Stimulated activated CD4-positive, alpha-beta T cell treated with anti-CD3 and anti-CD28 coated beads, Interleukin-12 subunit alpha, Interleukin-12 subunit beta, amount 100 ng/mL, for 4 hours (primary cell): Measurements from ENCODE around the gene SETD5.

Experiments
- DNase-seq: peaks from one replicate; pipeline ENCODE4 v3.0.0-alpha.2; 2020

Gene SETD5

DNA sequence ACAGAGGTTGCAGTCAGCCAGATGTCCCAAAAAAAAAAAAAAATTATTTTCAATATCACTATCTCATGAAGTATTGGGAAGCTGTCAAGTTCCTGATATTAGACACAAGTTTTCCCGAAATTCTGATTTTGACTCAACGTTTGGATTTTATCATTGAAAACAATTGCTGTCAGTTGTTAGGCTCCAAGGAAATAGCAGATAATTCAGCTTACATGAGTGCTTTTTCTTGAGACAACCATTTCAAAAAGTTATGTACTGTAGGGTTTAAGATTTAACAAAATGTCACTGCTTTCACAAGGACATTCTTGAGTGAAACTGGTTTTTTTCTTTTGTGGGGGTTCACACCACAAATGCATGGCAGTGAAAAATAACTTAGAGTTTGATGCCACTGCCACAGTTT, 9.3 kb upstream of the SETD5 start:
- DNase-seq: no peak

DNA sequence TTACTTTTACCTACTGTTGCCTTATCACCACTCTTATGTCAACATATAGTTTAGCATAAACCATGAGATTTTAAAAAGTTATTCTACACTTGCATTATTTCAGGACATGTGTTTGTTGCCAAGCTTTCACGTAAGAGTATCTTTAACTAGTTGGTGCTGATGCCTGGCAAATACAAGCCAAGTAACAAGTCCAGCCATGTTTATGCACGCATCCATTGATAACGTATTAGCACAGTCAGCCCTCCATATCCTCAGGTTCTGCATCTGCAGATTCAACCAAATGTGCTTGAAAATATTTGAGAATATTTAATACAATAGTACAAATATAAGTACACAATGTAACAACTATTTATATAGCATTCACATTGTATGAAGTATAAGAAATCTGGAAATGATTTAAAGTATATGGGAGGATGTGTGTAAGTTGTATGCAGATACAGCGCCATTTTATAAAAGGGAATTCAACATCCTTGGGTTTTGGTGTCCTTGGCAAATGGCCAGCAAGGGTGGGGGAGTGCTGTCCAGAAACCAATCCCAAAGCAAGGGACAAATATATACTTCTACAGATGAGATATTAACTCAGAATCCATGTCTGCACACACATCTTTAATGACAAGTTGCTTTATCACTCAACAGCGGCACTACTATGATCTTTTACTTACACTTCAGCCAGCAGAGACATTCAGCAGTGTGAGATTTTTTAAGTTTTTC, 8.7 kb upstream of the SETD5 start:
- no peak for DNase-seq

DNA sequence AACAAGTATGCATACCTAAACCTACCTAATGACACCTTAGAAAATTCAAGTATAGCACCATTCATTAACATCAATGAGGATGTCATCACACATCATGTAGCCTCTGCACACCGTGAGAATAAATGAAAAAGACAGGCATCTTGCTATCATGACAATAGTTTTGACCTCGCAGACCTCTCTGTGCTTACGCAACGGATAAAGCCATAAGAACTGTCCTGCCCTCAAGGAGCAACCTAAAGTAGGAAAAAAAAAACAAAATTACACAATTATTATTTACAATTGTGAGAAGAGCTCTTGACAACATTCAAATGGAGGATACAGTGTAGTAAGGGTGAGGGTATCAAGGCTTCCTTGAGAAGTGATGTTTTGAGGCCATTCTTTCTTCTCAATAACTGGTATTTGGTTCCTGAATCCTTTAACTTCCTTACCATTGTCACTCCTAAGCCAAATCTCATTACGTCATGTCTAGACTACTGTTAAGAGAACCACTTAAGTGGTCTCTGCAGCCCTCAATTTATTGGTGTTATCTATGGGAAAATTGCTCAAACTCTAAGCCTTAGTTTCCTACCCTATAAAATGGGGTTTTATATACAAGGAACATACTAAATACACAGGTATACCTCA, 7.0 kb upstream of the SETD5 start:
- no peak for DNase-seq

DNA sequence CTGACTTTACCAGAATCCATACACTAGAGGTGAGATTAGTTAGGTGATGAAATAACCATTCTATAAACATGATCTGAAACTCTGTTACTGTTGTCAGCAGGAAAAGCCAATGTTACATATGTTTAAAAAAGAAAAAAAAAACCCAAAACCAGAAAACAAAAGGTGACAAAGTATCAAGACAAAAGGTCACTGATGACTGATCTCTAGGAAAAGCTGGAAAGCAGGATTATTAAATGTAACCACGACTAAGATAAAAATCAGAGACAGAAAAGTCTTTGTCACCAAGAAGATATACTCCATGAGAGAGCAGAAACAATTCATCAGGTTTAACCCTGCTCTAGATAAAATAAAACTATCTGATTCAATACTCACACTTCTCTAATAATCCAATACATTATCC, 5.4 kb upstream of the SETD5 start:
- DNase-seq: no peak

DNA sequence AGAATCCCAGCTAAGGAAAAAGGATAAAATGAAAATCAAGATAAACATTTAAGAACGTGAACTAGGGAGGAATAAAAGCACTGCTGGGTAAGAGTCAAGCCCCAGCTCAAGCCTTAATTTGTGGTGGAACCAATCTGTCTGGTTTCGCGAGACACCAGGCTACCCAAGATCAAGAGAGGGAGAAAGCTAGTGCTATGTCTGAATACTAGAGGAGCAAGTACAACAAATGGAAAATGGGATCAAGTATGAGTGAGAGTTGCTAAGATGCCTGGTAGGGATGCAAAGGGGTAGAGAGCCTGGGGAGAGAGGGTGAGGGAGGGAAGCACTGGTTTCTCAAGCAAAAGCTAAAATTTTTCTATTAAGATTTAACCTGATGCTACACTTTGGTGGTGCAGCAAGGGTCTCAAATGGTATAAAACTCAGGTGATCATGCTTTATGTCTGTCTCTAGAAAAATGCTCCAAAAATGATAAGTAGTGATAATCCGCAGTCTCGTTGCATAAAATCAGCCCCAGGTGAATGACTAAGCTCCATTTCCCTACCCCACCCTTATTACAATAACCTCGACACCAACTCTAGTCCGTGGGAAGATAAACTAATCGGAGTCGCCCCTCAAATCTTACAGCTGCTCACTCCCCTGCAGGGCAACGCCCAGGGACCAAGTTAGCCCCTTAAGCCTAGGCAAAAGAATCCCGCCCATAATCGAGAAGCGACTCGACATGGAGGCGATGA, 1.7 kb upstream of the SETD5 start:
- no peak for DNase-seq

DNA sequence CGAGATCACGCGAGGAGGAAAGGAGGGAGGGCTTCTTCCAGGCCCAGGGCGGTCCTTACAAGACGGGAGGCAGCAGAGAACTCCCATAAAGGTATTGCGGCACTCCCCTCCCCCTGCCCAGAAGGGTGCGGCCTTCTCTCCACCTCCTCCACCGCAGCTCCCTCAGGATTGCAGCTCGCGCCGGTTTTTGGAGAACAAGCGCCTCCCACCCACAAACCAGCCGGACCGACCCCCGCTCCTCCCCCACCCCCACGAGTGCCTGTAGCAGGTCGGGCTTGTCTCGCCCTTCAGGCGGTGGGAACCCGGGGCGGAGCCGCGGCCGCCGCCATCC, 1.1 kb upstream of the SETD5 start:
- no peak for DNase-seq

DNA sequence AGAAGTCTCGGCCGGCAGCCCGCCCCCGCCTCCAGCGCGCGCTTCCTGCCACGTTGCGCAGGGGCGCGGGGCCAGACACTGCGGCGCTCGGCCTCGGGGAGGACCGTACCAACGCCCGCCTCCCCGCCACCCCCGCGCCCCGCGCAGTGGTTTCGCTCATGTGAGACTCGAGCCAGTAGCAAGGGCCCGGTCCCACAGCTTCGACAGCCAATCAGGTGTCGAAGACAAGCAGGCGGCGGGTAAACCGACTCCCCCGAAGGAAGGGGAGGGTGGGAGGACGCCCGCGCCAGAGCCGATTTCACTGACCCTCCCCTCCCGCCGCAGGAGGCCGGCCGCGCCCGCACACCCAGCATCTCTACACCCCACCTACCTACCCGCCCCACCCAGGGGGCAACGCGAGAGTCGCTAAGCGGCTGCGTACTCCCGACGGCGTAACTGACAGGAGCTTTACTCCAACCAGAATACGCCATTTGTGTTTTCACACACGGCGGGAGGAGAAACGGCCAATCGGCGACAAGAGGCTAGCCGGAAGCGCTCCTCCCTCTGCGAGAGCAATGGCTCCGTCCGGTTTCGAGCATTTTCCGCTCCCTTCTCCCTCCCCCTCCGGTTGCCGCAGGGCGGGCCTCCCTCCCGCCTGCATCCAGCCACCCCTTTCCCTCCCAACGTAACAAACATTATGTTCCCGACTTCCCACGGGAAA, 633 bp upstream of the SETD5 start:
- DNase-seq: peak; percentile 95

DNA sequence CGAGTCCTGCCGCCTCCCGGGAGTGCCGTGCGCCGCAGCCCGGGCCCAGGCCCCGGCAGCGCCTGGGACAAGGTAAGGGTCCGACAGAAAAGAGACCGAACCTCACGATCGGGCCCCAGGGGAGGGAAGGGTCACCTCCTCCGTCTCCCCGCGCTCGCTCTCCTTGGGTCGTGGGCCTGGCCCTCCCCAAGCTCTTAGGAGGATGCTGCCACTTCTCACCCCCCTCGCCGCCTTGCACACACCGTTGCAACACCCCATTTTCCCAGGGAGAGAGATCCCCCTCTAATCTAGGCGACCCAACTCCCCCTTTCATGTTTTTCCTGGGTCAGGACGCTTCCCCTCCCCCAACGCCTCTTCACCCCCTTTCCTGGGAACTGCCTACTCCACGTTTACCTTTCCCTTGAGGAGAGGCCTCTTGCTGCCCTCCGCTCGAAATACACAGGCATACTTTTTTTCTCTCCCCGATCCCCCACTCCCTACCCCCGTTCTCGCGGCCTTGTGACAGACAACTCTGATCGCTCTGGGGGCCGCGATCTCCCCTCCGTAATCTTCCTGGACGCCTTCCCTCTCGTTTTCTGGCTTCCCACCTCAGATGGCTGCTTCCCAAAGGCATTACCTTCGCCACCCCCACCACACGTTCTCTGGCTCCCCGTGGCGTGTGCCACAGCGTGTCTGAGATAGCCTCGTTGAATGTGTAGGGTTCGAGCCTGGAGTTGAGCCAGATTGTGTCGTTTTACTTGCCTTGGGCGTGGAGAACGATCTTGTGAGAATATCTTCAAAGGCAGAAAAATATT, 688 bp downstream of the SETD5 start:
- peak; percentile 30 for DNase-seq

DNA sequence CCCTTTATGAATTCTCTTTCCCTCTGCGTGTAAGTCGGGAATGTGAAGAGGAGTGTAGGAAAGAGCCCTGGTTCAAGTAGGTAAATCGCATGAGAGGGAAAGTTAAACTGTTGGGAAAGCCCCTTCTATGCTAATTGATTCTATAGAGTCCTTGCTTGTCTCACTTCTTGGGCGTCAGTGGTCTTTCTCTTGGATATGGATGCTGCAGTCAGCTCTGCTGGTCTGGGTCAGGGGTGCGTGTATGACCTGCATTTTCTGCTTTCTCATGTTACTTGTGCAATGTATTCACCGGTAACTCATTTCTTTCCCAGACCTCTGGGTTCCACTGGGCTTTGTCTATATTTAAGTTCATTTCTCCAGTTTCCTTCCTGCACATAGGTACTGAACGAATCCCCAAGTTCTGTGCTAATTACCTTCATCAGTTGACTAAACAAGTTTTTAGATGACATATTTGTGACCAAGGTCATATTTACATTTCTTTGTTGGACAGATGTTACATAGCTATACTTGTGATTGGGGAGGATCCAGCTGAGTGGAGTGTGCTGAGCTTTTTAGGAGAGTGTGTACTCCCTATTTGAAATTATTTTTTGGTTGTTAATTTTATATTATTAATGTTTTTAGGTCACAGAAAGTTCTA, 1.4 kb downstream of the SETD5 start:
- DNase-seq: no peak

DNA sequence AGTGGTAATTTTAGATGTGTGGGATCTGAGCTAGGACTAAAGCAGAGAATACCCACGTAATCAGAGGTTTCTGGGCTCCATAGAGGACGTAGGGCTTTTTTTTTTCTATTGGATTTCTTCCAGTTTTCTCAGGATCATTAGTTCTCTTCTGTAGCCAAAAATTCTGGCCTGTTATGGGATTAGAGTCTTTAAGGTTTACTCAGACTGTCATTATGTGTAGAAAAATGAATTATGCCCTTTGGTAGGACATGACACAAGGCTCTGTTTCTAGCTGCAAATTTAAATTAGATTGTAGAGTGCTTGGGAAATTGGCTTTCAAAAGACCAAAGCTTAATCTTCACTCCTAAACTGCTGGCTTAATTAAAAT, 1.9 kb downstream of the SETD5 start:
- no peak for DNase-seq

DNA sequence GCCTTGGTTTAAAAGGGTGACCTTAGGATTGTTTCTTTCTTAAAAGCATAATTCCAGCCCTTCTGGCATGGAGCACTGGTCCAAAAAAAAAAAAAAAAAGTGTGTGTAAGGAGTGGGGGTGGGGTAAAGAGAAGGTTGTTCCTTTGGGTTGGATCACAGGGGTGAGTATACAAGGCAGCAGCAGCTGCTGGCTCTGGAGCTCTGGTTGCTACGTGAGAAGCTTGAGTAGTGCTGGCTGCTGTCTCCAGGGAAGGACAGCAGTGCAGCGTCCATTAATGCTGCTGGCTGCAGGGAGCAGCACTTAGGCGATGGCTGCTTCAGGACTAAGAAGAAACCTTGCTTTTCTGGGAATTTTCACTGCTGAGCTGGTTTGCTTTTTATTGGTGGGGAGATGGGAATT, 2.3 kb downstream of the SETD5 start:
- DNase-seq: no peak

DNA sequence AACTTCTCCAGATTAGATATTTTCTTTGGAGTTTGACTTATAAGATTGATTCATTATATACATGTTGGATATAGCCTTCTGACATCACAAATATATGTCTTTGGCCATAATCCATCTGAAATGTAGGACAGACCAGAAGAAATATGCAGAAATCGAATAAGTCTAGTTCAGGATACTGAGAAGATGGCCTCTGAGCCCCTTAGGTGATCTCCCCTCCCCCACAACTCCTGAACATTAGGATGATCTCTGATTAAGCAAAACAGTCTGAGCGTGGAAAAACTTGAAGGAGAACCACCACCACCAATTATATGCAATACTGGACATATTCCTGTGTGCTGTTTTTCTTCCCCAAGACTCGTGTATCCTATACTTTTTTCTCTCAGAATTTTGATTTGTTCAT, 3.2 kb downstream of the SETD5 start:
- no peak for DNase-seq

DNA sequence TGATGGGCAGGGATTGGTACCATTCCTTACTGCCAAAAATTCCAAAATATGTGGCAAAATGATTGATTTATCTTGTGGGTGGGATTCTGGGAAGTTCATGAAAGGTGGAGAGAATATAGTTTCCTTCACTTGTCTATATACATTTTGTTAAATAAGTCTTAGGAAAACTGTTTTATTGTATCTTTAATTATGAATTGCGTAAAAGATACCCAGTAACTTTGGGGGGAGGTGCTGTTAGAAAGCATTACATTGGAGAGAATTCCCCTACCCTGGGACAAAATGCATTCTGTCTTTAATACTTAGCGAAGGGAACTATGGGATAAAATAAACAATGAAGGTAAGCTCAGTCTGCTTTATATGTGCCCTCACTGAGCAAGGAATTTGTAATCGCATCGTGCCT, 4.6 kb downstream of the SETD5 start:
- no peak for DNase-seq

DNA sequence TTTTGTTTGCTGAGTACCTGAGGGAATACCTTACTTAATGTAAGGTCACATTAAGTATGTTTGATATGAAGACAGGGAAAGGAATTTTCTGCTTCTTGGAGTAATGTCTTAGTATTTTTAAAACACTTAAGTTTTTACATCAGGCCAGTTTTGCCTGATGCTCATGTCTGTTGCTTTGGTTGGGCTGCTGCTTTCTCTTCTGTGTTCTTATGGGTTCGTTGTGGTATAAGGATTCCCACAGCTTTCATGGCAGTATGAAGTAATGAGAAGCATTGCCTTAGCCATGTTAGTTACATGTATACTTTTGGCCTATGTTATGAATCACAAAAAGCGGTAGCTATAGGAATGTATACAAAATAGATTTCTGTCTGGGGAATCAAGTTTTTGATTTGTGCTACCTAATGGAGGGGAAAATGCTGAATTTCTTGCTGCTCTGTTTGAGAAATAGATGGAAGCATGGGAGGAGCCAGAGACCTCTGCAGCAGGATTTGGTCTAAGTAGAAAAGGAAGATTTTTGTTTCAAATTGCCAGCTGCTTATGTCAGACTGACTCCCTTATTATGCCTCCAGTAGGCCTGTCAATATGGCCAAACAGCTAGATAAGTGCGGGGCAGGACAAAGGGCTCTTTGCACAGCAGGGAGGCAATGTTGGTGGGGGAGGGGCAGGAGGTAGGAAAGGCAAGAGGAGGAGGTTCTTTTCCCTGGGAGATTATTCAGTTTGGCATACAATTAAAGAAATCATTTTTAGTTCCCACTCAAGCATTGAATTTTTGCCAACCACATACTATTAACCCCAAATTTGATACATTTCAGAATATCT, 5.2 kb downstream of the SETD5 start:
- no peak for DNase-seq

DNA sequence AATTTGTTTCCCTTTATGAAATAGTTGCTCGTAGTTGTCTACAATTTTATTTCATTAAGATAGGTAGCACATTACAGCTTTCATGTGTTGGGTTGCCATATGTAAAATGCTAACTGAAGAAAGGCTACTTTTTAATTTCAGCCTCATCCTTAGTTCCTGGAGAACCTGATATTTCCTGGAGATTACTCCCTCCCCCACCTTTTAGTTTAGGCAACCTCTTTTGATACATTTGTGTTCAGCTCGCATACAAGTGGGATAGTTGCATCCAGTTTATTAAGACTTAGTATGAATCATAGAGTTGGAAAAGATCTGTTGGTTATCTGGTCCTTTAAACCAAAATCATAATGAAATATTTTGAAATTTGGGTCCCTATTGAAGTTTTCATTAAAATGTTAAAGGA, 6.0 kb downstream of the SETD5 start:
- DNase-seq: no peak

DNA sequence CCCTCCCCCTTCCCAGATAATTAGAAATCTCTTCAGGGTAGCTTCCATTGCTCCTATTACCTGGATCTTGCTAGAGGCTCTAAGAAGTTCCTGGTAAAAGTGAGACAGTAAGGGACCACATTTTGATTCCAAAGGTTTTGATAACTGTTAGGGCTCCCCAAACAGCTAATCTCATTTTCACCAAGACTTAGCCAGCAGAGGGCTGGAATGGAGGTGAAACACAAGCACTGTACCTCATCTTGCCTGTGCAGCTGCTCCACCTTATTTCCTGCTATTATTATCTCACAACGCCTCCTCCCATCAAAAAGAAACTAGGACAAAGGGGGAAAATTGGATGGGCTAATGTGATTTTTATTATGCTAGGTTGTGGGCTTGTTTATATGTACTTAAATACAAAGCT, 7.3 kb downstream of the SETD5 start:
- DNase-seq: no peak

DNA sequence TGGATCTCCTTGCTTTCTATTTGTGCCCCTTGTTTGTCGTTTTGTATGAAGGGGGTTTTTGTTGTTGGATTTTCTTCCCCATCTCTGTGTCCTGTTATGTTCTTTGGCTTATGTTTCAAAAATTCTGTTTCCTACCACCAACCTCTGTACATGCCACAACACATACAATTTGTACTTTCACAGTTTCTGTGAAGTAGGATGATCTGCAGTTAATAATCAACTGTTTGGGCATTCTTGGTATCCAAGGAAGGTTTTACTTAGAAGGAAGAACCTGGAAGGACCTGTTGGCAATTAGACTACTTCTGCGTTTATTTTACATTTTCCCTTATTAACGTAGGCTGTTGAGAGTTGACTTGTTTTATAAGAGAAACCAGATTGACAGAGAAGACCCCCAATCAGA, 8.3 kb downstream of the SETD5 start:
- no peak for DNase-seq

DNA sequence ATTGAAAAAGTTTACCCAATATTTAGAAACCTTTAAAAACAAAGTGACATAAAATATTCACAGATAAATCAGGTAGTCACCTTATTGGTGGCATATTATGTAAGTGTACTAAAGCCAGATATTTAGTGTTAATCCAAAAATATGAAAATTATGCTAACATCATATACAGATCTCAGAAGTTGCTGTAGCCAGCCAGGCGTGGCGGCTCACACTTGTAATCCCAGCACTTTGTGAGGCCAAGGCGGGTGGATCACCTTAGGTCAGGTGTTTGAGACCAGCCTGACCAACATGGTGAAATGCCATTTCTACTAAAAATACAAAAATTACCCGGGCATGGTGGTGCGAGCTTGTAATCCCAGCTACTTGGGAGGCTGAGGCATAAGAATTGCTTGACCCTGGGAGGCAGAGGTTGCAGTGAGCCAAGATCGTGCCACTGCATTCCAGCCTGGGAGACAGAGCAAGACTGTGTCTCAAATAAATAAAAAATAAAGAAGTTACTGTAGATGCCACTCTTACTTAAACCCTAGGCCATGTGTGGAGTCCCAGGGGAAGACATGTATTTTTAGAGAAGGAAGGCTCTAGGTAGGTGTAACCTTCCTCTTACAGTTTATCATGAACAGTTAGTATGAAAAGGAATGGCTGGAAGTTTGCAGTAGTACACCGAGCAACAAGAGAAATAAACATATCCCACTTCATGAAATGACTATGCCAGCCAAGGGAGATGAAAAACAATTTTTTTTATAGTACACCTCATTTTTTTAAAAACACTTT, 9.6 kb downstream of the SETD5 start:
- no peak for DNase-seq

DNA sequence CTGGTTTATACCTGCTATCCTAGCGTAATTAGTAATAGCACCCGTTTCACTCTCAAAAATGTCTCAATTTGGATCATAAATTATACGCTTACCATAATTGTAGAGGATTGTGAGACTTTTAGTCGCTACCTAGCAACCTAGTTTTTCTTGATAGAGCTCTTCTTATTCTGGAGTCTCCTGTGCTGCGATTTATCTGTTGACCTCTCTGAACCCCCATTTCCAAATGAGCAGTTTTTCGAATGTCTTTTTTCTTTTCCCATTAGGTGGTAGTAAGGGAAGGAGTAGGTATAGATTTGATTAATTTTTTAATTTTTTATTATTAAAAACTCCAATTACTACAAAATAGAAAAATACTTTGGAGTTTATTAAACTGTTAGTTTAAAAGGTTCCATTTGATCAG, 10.6 kb downstream of the SETD5 start:
- DNase-seq: no peak

DNA sequence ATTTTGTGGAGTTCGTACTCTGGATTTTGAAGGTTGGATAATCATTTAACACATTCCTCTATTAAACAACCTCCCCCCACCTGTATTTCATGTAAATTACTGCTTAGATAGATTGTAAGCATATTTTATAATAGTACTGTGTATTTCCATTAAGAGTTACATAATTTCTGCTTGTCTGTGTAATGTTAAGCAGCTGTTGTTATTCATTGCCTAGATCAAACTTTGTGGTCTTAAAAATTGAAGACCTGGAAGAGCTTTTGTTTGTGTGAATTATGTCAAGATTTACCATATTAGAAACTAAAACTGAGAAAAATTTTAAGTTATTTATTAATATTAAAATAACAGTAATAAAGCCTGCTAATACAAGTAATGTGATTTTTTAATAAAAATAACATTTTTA, 11.1 kb downstream of the SETD5 start:
- no peak for DNase-seq
